ENCODE measurements around the gene UPK1B. TPM values are rescaled to one million over a fixed set of nuclear protein-coding genes. Genes with fewer than 3 reads are reported as not detected.

Gene UPK1B
- total RNA-seq, 6 experiments from 2014 or later, result 0.10 to 0.12 TPM; not detected in 4

GRCh38 chr3:119181765-119182164 is 8.4 kb downstream of the UPK1B start:
- Mint-ChIP-seq H3K36me3 (ENCODE audit: low read depth) (no peaks in the 10 kb centered on the region), H3K9me3 (no peaks in the 10 kb centered on the region), H3K4me3 (peak overlapping the region; percentile 36), H3K27ac (peak overlapping the region; percentile 64), H3K27me3 (ENCODE audit: insufficient read depth) (no peaks in the 10 kb centered on the region), H3K4me1 (ENCODE audit: low read depth) (peaks cover 61% of the 10 kb centered on the region)
- DNase-seq, result peak; percentile 49
- no peak for TF ChIP-seq CTCF (IDR thresholded peaks at IDR 0.05)

- H3K36me3 Mint-ChIP-seq (ENCODE audit: low read depth), result no peaks in the 10 kb centered on the region
- no peak for DNase-seq
- H3K4me3 Mint-ChIP-seq, result no peak overlapping the region
- no peak for TF ChIP-seq CTCF (IDR thresholded peaks at IDR 0.05)
- H3K27ac Mint-ChIP-seq, result peak overlapping the region; percentile 80
- peaks cover 72% of the 10 kb centered on the region for H3K4me1 Mint-ChIP-seq (ENCODE audit: low read depth)
- H3K27me3 Mint-ChIP-seq (ENCODE audit: insufficient read depth), result peaks cover under 1% of the 10 kb centered on the region; the same call in 1 of the 2 replicates
- H3K9me3 Mint-ChIP-seq, result no peaks in the 10 kb centered on the region
Observed at GRCh38 chr3:119184111-119184510, 10.7 kb downstream of the UPK1B start.

DNA sequence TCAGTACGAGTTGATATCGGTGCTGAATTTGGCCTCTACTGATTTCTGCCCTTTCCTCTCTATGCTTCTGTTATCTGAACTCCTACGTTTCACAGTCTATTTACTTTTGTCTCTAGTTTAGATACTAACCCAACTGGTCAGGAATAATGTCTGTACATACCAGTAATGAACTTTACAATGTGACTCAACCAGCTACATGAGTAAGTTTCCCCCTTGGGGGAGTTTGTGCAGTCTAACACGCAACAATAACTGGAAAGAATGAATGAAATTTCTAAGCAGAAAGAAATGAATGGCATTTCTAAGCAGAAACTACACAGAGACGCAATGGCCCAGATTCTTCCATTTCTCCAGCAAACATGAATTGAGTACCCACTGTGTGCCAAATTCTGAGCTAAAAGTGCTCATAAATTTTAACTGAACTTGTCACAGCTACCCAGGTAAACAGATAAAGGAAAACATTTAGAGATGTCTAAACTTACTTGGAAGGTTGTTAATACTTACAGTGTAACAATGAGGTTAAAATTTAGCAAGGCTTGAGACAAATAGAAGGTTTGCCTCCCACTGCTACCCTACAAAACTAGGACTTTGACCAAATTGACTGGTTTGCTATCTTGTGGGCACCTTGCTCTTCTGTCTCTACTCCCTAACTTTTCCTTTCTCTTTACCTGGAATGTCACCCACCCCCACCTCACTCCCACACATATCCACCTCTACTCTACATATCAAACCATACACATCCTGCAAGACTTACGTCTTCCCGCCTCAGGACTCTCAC is 11.6 kb downstream of the UPK1B start:
- H3K27ac Mint-ChIP-seq, result peak overlapping the region; percentile 80
- no peak for TF ChIP-seq CTCF (IDR thresholded peaks at IDR 0.05)
- H3K27me3 Mint-ChIP-seq (ENCODE audit: insufficient read depth), result peaks cover 2% of the 10 kb centered on the region; the same call in 1 of the 2 replicates
- H3K4me1 Mint-ChIP-seq (ENCODE audit: low read depth), result peaks cover 72% of the 10 kb centered on the region
- H3K9me3 Mint-ChIP-seq, result no peaks in the 10 kb centered on the region
- DNase-seq, result peak; percentile 92
- peak overlapping the region; percentile 21 for H3K4me3 Mint-ChIP-seq
- H3K36me3 Mint-ChIP-seq (ENCODE audit: low read depth), result no peaks in the 10 kb centered on the region

- Mint-ChIP-seq H3K4me3 (no peak overlapping the region), H3K9me3 (no peaks in the 10 kb centered on the region), H3K4me1 (ENCODE audit: low read depth) (peaks cover 54% of the 10 kb centered on the region), H3K36me3 (ENCODE audit: low read depth) (no peaks in the 10 kb centered on the region), H3K27me3 (ENCODE audit: insufficient read depth) (peaks cover 2% of the 10 kb centered on the region; the same call in 1 of the 2 replicates), H3K27ac (peak overlapping the region; percentile 7; the same call in 1 of the 2 replicates)
- TF ChIP-seq CTCF (IDR thresholded peaks at IDR 0.05), result no peak
- no peak for DNase-seq
Observed at GRCh38 chr3:119187266-119187665, 13.9 kb downstream of the UPK1B start.

DNA sequence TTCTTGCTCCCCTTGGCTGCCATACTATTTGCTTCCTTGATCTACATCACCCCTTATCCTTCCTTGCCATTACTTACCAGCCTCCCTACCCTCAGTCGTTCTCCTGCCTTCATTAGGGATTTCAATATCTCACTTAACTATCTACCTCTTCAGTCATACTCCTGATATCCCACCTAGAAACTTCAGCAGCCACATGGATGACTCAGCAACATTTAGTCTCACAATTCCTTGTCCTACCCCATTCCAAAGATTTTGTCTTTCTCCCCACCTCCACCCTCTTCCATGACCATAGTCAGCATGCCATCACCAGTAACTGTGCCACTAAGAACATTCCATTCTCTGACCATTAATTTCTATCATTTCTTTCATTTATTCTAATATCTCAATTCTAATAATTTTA is 18.4 kb downstream of the UPK1B start:
- Mint-ChIP-seq H3K36me3 (ENCODE audit: low read depth) (no peaks in the 10 kb centered on the region), H3K27me3 (ENCODE audit: insufficient read depth) (peaks cover 2% of the 10 kb centered on the region; the same call in 1 of the 2 replicates), H3K27ac (no peak overlapping the region), H3K4me3 (no peak overlapping the region), H3K4me1 (ENCODE audit: low read depth) (peaks cover 40% of the 10 kb centered on the region), H3K9me3 (no peaks in the 10 kb centered on the region)
- no peak for DNase-seq
- no peak for TF ChIP-seq CTCF (IDR thresholded peaks at IDR 0.05)

Measured in HFFc6 (cell line).